HCT116 (cell line): ENCODE measurements around the gene CPNE2.
"Not testable (repeated sequence)": the region's sequence is repeated elsewhere in the genome, so short reads cannot be mapped to it uniquely, and the experiment has no call there.

ENCODE experiments used
- CTCF ChIP-seq, 3 experiments: fragments of 200-600 bp in 1 of 3; sonication (generic) in 1 of 3; IDR thresholded peaks in 2 of 3; conservative IDR thresholded peaks in 1 of 3; 2 replicates each; pipeline ENCODE4 v1.5.1; 2012 to 2017; ENCODE audit warnings: low read depth in 2 of 3, low read length in 2 of 3, antibody characterized with exemption in 1 of 3, borderline replicate concordance in 1 of 3, control low read depth in 1 of 3, mild to moderate bottlenecking in 1 of 3, mixed read lengths in 1 of 3, mixed run types in 1 of 3, moderate library complexity in 1 of 3; ENCODE audit not compliant: insufficient read depth in 1 of 3
- EZH2 ChIP-seq: fragments of 200-600 bp; sonication (generic); IDR thresholded peaks from 2 replicates; pipeline ENCODE4 v1.6.1; 2017; ENCODE audit warnings: antibody characterized with exemption, mixed run types
- POLR2A ChIP-seq: IDR thresholded peaks from 2 replicates; pipeline ENCODE4 v1.7.0; 2011; ENCODE audit warnings: borderline replicate concordance; ENCODE audit not compliant: insufficient read depth, insufficient read length; ENCODE audit errors: extremely low read depth

- not testable (repeated sequence) for TF ChIP-seq EZH2; CTCF (IDR thresholded peaks at IDR 0.05 in 2 of 3, conservative IDR thresholded peaks at IDR 0.05 in 1 of 3; ENCODE audit: borderline replicate concordance in 1 of 3, insufficient read depth in 1 of 3, low read depth in 2 of 3, low read length in 2 of 3); POLR2A
Observed at GRCh38 chr16:57189527-57189926, 97.1 kb downstream of the CPNE2 start.
